Cardiac muscle cell (in vitro differentiated cells and primary cell): ENCODE measurements around the gene EYA3. TPM values are rescaled to one million over a fixed set of nuclear protein-coding genes. Genes with fewer than 3 reads are reported as not detected.

ENCODE experiments used
- DNase-seq, 2 donors: peaks; one replicate each; pipeline versions ENCODE4 v3.0.0 to v3.0.0-alpha.2; 2010 to 2017; ENCODE audit warnings: low read depth in 1 of 2, low spot score in 1 of 2
- H3K27ac ChIP-seq: fragments of 200-600 bp; sonication (generic); 2 replicates; pipeline ENCODE4 v1.5.1; 2016
- H3K27me3 ChIP-seq: fragments of 200-600 bp; sonication (generic); 2 replicates; pipeline ENCODE4 v1.6.0; 2016; ENCODE audit warnings: control low read depth
- H3K36me3 ChIP-seq: fragments of 200-600 bp; sonication (generic); 2 replicates; pipeline ENCODE4 v1.5.1; 2016; ENCODE audit warnings: control low read depth
- H3K4me1 ChIP-seq: fragments of 200-600 bp; sonication (generic); 2 replicates; pipeline ENCODE4 v1.8.1; 2017; ENCODE audit warnings: low read depth, mild to moderate bottlenecking, mixed run types
- H3K4me3 ChIP-seq: fragments of 200-600 bp; sonication (generic); 2 replicates; pipeline ENCODE4 v1.5.1; 2016; ENCODE audit warnings: mild to moderate bottlenecking
- H3K9me3 ChIP-seq: fragments of 200-600 bp; sonication (generic); 2 replicates; pipeline ENCODE4 v1.5.1; 2017; ENCODE audit warnings: low read depth, mild to moderate bottlenecking, control low read depth
- CTCF ChIP-seq: IDR thresholded peaks from 2 replicates; pipeline ENCODE4 v1.5.1; 2012; ENCODE audit warnings: low read depth, mild to moderate bottlenecking, low read length
- polyA plus RNA-seq: library from polyadenylated mRNA; unstranded; fragments of >200 nt; fragmentation: Nextera tagmentation; extraction: Ambion mirVana; gene quantifications from 2 replicates; pipeline ENCODE4 v1.2.1, GENCODE V29; 2016
- total RNA-seq: library from RNA; depleted of rRNA; stranded (reverse); fragments of >200 nt; gene quantifications from 2 replicates; pipeline ENCODE4 v1.2.3, GENCODE V29; 2016

EYA3 gene
- total and polyA plus RNA-seq, 2 experiments from 2014 or later: 15.6 to 21.7 TPM

GRCh38 chr1:28058168-28058567 lies 30.2 kb downstream of the EYA3 start:
- Histone ChIP-seq H3K27me3 (no peaks in the 10 kb centered on the region), H3K4me1 (peaks cover 26% of the 10 kb centered on the region), H3K4me3 (no peak overlapping the region), H3K36me3 (no peaks in the 10 kb centered on the region), H3K27ac (no peak overlapping the region), H3K9me3 (no peaks in the 10 kb centered on the region)
- no peak for DNase-seq
- no peak for TF ChIP-seq CTCF

DNA sequence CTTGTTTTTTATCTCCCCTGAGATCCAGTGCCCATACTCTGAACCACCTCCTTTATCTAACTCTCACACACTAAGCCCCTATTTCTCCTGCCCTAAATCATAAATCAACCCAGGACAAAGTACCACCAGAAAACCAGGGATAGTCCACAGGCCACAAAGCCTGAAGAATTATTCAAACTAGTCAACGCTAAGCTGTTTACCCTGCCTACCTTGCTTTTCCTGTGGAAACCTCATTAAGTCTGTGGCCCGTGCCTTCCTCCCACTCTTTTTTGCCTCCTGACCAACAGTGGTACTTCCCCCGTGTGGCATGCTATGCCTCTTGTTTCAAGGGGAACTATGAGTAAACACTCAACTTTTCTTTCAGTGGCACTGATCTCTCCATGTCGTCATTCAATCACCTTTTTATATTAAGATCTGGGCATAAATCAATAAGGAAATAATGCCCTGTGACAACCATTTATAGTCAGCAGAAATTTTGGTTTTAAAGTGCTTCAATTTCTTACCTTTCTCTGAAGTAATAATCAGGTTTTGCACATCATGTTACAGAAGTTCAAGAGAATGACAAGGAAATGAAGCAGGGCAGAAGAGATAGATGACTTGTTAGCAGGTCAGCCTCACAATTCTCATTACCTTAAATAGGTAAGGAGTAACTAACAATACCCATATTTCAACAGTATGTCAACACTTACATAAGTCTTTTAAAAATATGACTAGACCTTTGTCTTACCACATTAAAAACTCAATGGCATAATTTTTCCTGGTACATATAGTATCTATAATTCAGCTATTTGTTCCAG lies 32.1 kb downstream of the EYA3 start:
- no peaks in the 10 kb centered on the region for H3K27me3 ChIP-seq
- DNase-seq: no peak
- no peak overlapping the region for H3K27ac ChIP-seq
- peaks cover 26% of the 10 kb centered on the region for H3K4me1 ChIP-seq
- H3K36me3 ChIP-seq: no peaks in the 10 kb centered on the region
- H3K9me3 ChIP-seq: no peaks in the 10 kb centered on the region
- TF ChIP-seq CTCF: no peak
- no peak overlapping the region for H3K4me3 ChIP-seq

- H3K27ac ChIP-seq: no peak overlapping the region
- TF ChIP-seq CTCF: no peak
- DNase-seq: peak in 1 of 2 donors; percentile 11
- no peak overlapping the region for H3K4me3 ChIP-seq
- H3K36me3 ChIP-seq: peaks cover 19% of the 10 kb centered on the region
- no peaks in the 10 kb centered on the region for H3K4me1 ChIP-seq
- no peaks in the 10 kb centered on the region for H3K27me3 ChIP-seq
- no peaks in the 10 kb centered on the region for H3K9me3 ChIP-seq
Measured at GRCh38 chr1:28050776-28051175, 37.6 kb downstream of the EYA3 start.

DNA sequence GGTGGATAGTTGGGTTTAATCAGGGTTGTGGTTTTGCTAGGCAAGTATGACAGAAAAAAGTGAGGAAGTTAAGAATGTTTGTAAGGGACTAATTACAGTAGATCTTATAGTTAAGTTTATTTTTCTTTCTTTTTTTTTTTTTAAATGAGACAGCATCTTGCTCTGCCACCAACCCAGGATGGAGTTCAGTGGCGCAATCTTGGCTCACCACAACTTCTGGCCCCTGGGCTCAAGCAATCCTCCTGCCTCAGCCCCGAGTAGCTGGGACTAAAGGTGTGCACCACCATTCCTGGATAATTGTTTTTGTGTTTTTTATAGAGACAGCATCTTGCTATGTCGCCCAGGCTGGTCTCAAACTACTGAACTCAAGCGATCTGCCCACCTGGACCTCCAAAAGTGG lies 41.7 kb downstream of the EYA3 start:
- DNase-seq: no peak
- Histone ChIP-seq H3K36me3 (peaks cover 27% of the 10 kb centered on the region), H3K9me3 (no peaks in the 10 kb centered on the region), H3K4me1 (no peaks in the 10 kb centered on the region), H3K4me3 (no peak overlapping the region), H3K27me3 (no peaks in the 10 kb centered on the region), H3K27ac (no peak overlapping the region)
- no peak for TF ChIP-seq CTCF

- H3K36me3 ChIP-seq: peaks cover 29% of the 10 kb centered on the region
- H3K4me3 ChIP-seq: no peak overlapping the region
- no peaks in the 10 kb centered on the region for H3K9me3 ChIP-seq
- H3K27ac ChIP-seq: no peak overlapping the region
- H3K27me3 ChIP-seq: no peaks in the 10 kb centered on the region
- no peaks in the 10 kb centered on the region for H3K4me1 ChIP-seq
- no peak for DNase-seq
- no peak for TF ChIP-seq CTCF
Measured at GRCh38 chr1:28045777-28046176, 42.6 kb downstream of the EYA3 start.
